GM21723 (cell line): ENCODE measurements around the gene AARS2.
"Not testable (repeated sequence)": the region's sequence is repeated elsewhere in the genome, so short reads cannot be mapped to it uniquely, and the experiment has no call there.

Experiments
- ATAC-seq: cut with Tn5 transposase; IDR thresholded peaks from one replicate; pipeline ENCODE4 v1.9.1; 2021; ENCODE audit warnings: mild to moderate bottlenecking, moderate library complexity; ENCODE audit not compliant: unreplicated experiment

The AARS2 gene

DNA sequence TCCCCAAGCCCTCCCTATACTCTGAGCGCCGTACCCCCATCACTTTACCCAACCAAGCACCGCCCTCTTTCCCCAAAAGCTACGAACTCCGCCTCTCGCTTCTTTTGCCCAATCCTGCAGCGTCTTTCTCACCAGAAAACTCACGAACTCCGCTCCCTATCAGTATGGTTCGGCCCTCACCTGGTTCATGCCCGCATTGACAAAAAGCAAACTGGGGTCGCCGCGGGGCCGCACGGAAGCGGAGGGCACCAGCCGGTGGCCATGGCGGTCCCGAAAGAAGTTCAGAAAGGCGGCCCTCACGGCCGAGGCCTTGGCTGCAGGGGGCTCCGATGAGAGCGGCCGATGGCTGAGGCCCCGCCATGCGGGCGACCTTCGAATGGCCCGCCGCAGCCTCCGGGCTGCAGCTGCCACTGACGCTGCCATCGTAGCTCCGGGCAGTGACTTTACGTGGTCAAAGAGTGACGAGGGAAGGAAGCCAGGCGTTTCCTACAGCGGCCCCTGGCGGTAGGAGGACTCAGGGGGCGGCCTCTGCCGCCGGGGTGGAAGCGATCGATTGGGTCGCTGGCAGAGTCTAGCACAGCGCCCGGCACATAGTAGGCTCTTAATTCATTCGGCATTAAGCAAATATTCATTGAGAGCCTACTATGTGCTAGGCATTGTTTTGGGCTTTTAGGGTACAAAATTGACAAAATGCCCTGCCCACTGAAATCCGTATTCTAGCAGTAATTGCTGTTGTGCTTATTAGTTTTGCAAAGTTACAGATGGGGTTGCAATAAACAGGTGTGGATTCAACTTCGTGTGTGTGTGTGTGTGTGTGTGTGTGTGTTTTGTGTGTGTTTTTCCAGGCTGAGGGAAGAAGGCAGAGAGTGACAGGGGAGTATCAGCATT is at the start of gene AARS2:
Gene AARS2 (minus strand): TSS at position 447 of the 888 bp plus-strand sequence. CDS start 24 bp downstream, at position 423.
- peak; percentile 95 for ATAC-seq

- ATAC-seq = no peak
These were observed 48.8 kb upstream of the AARS2 start for GRCh38 chr6:44361947-44362346.

- ATAC-seq = no peak
These were observed 46.8 kb upstream of the AARS2 start for GRCh38 chr6:44359973-44360372.

DNA sequence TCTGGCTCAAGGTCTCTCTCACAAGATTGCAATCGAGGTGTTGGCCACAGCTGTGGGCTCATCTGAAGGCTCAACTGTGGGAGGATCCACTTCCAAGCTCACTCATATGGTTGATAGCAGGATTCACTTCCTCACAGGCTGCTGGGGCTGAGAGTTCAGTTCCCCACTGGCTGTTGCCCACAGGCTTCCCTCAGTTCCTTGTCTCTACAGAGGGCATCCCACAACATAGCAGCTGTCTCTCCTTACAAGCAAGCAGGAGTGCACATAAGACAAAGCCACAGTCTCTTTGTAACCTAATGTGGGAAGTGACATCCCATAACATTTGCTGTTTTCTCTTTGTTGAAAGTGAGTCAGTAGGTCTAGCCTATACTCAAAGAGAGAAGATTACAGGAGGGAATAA is 43.3 kb upstream of the AARS2 start:
- ATAC-seq = no peak

DNA sequence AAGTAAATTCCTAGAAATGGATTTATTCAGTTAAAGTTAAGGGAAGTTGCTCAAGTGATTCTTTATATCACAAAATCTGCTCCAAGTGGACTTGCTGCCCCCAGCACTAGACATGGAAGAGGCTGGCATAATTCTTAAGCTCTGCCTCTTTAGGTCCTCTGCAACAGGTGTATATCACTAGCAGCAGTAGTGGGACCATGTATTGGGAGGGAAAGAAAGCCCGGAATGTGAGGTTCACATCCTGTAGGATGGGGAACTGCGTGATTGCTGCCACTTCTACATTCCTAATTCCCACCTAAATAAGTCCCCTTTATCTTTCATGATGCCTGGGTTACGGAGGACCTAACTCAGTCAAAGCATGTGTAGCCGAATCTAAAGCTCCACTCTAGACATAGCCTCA is 42.5 kb upstream of the AARS2 start:
- no peak for ATAC-seq

DNA sequence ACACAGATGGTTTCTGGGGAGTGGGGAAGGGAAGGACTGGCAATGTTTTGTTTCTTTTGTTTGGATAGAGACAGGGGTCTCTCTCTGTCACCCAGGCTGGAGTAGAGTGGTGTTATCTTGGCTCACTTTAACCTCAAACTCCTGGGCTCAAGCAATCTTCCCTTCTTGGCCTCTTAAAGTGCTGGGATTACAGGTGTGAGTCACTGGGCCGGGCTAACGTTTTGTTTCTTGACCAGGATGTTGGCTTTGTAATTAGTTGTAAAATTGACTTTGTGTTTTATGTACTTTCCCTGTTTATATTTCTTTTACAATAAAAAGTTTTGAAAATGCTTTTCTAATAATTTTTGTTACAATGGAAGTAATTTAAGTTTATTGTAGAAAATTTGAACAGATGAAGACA is 40.2 kb upstream of the AARS2 start:
- no peak for ATAC-seq

GRCh38 chr6:44352259-44352658 is 39.1 kb upstream of the AARS2 start:
- ATAC-seq = no peak

DNA sequence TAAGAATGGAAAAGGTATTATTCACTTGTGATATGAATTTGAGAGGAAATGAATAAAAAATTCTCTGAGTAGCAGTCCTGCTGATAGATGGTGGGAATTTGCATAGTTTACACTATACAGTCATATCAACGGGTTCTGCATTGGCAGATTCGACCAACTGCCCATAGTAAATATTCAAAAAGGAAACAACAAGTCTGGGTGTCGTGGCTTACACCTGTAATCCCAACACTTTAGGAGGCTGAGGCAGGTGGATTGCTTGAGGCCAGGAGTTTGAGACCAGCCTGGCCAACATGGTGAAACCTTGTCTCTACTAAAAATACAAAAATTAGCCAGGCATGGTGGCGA is 37.5 kb upstream of the AARS2 start:
- ATAC-seq = not testable (repeated sequence)

- ATAC-seq = no peak
These were observed 36.9 kb upstream of the AARS2 start for GRCh38 chr6:44349904-44350649.

DNA sequence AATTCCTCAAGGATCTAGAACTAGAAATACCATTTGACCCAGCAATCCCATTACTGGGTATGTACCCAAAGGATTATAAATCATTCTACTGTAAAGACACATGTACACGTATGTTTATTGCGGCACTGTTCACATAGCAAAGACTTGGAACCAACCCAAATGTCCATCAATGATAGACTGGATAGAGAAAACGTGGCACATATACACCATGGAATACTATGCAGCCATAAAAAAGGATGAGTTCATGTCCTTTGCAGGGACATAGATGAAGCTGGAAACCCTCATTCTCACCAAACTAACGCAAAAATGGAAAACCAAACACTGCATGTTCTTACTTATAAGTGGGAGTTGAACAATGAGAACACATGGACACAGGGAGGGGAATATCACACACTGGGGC is 33.7 kb upstream of the AARS2 start:
- not testable (repeated sequence) for ATAC-seq

DNA sequence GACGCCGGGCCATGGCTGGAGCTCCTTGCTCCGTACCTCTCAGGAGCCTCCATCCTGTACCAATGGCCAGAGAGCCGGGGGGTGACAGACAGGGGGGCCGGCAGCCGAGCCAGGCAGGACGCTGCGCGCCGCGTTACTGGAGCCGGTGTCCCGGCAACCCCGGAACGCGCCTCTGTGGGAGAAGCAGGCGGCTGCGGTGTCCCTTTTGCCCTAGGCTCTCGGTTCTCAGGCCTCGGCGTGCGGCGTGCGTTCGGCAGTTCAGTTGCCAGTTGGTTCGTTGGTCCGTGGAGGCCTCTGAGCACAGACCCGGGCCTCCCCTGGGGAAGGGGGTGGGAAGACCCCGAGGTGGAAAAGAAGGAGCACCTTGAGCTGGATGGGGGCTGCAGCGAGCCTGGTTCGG is 29.3 kb upstream of the AARS2 start, which contains the start of gene SPATS1:
Gene SPATS1 (plus strand): TSS at position 162 of the 400 bp plus-strand sequence. CDS start 446 bp downstream, outside the sequence.
- no peak for ATAC-seq

DNA sequence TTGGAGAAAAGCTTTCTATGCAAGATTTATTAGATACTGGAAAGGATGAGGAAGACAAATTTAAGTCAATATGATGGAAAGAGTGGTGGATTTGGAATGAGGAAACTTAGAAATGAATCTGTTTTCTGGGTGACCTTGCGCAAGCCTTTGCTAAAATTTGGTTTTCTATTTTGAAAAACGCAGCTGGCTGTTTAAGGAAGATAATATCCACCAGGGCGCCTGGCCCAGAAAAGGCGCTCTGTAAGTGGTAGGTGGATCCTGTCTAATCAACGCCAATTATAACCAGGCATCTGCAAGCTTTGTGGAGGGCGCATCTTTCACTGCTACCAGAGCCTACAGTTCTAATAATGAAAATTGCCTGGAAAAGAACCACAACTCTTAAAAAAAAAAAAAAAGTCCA is 28.9 kb upstream of the AARS2 start:
- ATAC-seq = no peak

DNA sequence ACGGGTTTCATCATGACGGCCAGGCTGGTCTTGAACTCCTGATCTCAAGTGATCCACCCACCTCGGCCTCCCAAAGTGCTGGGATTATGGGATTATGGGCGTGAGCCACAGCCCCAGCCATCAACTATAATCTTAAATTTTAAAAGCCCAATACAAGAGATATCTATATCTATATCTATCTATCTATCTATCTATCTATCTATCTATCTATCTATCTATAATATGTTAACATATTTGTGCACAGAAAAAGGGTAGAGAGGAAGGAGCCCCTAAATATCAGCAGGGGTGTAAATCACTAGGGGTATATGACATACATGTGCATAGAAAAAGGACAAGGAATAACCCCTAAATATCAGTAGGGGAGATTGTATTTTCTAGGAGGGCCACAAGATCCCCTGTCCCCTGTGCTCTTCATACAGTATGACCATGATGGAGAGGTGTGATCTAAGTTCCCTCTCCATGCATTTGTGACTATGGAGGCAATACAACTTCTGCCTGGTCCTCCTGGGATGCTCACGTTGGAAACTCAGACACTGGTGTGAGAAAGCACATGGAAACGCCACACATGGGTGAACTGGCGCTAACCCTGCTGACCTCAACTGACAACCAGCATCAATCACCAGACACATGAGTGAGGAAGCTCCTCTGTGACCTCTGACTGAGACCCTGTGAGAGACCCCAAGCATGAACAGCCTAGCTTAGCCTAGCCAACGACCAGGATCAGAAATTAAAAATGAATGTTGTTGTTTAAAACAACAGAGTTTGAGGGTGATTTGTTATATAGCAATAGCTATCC is 28.1 kb upstream of the AARS2 start:
- ATAC-seq = no peak

GRCh38 chr6:44339763-44340625 is 26.8 kb upstream of the AARS2 start:
- no peak for ATAC-seq

GRCh38 chr6:44339301-44339700 is 26.2 kb upstream of the AARS2 start:
- ATAC-seq = no peak

GRCh38 chr6:44338228-44339122 is 25.3 kb upstream of the AARS2 start:
- peak; percentile 82 for ATAC-seq

DNA sequence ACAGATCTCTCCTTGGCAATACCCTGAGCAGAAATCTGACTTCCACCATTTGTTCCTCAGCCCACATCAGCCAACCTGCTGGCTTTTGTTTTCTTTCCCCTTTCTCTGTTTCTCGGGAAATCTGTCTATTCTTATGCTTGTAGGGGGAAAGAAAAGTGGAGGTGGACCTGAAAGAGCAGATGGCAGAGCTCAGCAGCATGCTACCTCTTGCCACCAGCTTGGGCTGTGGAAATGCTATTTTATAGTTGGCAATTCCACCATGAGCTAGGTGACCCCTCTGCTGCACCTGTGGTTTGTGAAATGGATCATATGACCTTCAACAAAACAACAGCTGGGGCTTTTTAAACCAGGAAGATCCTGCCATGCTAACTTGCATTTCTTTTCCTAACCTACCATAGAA is 22.5 kb upstream of the AARS2 start:
- ATAC-seq = no peak

GRCh38 chr6:44333942-44334341 is 20.8 kb upstream of the AARS2 start:
- ATAC-seq = no peak

- no peak for ATAC-seq
These were observed 20.2 kb upstream of the AARS2 start for GRCh38 chr6:44333273-44333919.
